ENCODE results near the gene UBB. TPM values are rescaled to one million over a fixed set of nuclear protein-coding genes. Genes with fewer than 3 reads are reported as not detected.

The UBB gene
- total and polyA plus RNA-seq, 2 experiments from 2014 or later, result 871 to 1,692 TPM

DNA sequence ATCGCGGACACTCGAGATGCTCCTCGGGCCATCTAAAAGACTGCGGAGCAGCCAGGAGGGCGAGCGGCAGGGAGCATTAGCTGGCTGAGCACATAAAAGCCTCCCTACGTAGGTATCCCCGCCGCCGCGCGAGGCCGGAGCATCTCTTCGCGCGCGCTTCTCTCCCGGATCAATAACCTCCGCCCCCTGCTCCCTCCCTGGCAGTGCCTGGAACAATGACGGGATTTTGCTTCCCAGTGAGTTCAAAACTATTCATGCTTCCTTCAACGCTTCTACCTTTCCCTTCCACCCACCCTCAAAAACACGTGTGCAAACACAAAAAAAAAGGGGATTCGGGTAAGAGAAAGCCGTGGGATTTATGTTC lies 28.6 kb upstream of the UBB start:
- DNase-seq (ENCODE audit: low spot score), result peak; percentile 85
- peak overlapping the region; percentile 76 for H3K4me3 ChIP-seq

DNA sequence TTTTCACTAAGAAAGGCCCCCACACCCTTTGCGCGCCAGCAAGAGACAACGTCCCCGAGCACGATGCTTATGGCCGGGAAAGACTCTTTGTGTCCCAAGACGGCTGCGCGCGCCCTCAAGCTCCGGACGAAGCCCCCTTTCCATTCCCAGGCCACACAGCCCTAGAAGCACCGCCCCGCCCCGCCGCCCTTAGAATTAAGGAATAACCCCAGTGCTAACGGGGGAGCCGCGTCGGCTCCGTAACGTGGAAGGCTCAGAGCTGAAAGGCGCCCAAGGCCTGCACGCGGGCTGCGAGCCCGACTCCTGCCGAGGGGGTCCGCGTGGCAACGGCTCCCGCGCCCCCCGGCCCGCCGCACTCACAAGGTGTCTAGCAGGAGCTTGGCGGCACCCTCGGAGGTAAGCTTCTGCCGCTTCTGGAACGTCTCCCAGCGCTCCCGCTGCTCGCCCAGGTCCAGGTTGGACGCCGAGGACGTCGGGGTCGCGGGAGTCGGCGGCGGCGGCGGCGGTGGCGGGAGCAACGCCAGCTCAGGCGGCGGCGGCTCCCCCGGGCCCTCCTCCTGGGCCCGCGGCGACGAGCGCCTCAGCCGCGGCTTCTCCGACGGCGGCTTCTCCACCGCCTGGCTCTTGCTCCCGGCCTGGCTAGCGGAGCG lies 28.1 kb upstream of the UBB start:
- Mint-ChIP-seq H3K27ac (peak overlapping the region; percentile 98), H3K4me3 (peak overlapping the region; percentile 99), H3K36me3 (ENCODE audit: low read depth) (peaks cover 33% of the 10 kb centered on the region), H3K9me3 (no peaks in the 10 kb centered on the region; the same call in 2 of the 3 replicates), H3K4me1 (peaks cover 14% of the 10 kb centered on the region), H3K27me3 (ENCODE audit: insufficient read depth, low read depth, poor library complexity) (peaks cover 26% of the 10 kb centered on the region)
- Histone ChIP-seq H3K4me1 (ENCODE audit: insufficient read depth) (peaks cover 25% of the 10 kb centered on the region), H3K4me2 (peak overlapping the region; percentile 88), H3K27ac (ENCODE audit: low read depth) (peak overlapping the region; percentile 78), H3K36me3 (ENCODE audit: insufficient read depth) (peaks cover 19% of the 10 kb centered on the region), H4K20me1 (replicated peaks; ENCODE audit: insufficient read depth) (peaks cover 19% of the 10 kb centered on the region), H3K4me3 (peak overlapping the region; percentile 76), H3K27me3 (ENCODE audit: insufficient read depth) (peaks cover 17% of the 10 kb centered on the region; the same call in 1 of the 2 replicates), H2AFZ (peak overlapping the region; percentile 91), H3F3A (replicated peaks; ENCODE audit: low read depth) (peaks cover 17% of the 10 kb centered on the region), H3K79me2 (replicated peaks; ENCODE audit: insufficient read depth) (peaks cover 38% of the 10 kb centered on the region), H3K9me2 (ENCODE audit: insufficient read depth) (no peaks in the 10 kb centered on the region)
- ATAC-seq (peak; percentile 53), DNase-seq (ENCODE audit: low spot score) (peak; percentile 81)
- no peak for TF ChIP-seq NANOG (IDR thresholded peaks at IDR 0.05; ENCODE audit: borderline replicate concordance)
- TF ChIP-seq STAT1 (IDR thresholded peaks at IDR 0.05; ENCODE audit: unreplicated experiment), result no peak
- TF ChIP-seq EZH2phosphoT487 (IDR thresholded peaks at IDR 0.05; ENCODE audit: unreplicated experiment), result no peak
- TF ChIP-seq EZH2 (IDR thresholded peaks at IDR 0.05; ENCODE audit: low read depth, unreplicated experiment), result no peak
- TF ChIP-seq POLR2AphosphoS5 (IDR thresholded peaks at IDR 0.05; ENCODE audit: low read depth), result no peak; the same call in 1 of the 2 replicates
- TF ChIP-seq, protein P1, sequence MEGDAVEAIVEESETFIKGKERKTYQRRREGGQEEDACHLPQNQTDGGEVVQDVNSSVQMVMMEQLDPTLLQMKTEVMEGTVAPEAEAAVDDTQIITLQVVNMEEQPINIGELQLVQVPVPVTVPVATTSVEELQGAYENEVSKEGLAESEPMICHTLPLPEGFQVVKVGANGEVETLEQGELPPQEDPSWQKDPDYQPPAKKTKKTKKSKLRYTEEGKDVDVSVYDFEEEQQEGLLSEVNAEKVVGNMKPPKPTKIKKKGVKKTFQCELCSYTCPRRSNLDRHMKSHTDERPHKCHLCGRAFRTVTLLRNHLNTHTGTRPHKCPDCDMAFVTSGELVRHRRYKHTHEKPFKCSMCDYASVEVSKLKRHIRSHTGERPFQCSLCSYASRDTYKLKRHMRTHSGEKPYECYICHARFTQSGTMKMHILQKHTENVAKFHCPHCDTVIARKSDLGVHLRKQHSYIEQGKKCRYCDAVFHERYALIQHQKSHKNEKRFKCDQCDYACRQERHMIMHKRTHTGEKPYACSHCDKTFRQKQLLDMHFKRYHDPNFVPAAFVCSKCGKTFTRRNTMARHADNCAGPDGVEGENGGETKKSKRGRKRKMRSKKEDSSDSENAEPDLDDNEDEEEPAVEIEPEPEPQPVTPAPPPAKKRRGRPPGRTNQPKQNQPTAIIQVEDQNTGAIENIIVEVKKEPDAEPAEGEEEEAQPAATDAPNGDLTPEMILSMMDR (conservative IDR thresholded peaks at IDR 0.05; ENCODE audit: low read depth in 2 of 2), result no peak
- TF ChIP-seq, protein P2, sequence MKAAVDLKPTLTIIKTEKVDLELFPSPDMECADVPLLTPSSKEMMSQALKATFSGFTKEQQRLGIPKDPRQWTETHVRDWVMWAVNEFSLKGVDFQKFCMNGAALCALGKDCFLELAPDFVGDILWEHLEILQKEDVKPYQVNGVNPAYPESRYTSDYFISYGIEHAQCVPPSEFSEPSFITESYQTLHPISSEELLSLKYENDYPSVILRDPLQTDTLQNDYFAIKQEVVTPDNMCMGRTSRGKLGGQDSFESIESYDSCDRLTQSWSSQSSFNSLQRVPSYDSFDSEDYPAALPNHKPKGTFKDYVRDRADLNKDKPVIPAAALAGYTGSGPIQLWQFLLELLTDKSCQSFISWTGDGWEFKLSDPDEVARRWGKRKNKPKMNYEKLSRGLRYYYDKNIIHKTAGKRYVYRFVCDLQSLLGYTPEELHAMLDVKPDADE (IDR thresholded peaks at IDR 0.05), result no peak
- TF ChIP-seq ZNF331 (CRISPR knock-in tag; IDR thresholded peaks at IDR 0.05; ENCODE audit: low read depth), result no peak
- TF ChIP-seq, protein P3, sequence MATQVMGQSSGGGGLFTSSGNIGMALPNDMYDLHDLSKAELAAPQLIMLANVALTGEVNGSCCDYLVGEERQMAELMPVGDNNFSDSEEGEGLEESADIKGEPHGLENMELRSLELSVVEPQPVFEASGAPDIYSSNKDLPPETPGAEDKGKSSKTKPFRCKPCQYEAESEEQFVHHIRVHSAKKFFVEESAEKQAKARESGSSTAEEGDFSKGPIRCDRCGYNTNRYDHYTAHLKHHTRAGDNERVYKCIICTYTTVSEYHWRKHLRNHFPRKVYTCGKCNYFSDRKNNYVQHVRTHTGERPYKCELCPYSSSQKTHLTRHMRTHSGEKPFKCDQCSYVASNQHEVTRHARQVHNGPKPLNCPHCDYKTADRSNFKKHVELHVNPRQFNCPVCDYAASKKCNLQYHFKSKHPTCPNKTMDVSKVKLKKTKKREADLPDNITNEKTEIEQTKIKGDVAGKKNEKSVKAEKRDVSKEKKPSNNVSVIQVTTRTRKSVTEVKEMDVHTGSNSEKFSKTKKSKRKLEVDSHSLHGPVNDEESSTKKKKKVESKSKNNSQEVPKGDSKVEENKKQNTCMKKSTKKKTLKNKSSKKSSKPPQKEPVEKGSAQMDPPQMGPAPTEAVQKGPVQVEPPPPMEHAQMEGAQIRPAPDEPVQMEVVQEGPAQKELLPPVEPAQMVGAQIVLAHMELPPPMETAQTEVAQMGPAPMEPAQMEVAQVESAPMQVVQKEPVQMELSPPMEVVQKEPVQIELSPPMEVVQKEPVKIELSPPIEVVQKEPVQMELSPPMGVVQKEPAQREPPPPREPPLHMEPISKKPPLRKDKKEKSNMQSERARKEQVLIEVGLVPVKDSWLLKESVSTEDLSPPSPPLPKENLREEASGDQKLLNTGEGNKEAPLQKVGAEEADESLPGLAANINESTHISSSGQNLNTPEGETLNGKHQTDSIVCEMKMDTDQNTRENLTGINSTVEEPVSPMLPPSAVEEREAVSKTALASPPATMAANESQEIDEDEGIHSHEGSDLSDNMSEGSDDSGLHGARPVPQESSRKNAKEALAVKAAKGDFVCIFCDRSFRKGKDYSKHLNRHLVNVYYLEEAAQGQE (IDR thresholded peaks at IDR 0.05; ENCODE audit: unreplicated experiment), result no peak

More for the DNA sequence above, 28.6 kb upstream of the UBB start:
- Mint-ChIP-seq H3K36me3 (ENCODE audit: low read depth) (peaks cover 36% of the 10 kb centered on the region), H3K4me1 (peaks cover 14% of the 10 kb centered on the region), H3K4me3 (peak overlapping the region; percentile 99), H3K9me3 (no peaks in the 10 kb centered on the region; the same call in 2 of the 3 replicates), H3K27me3 (ENCODE audit: insufficient read depth, low read depth, poor library complexity) (peaks cover 26% of the 10 kb centered on the region), H3K27ac (peak overlapping the region; percentile 98)
- H3K4me1 ChIP-seq (ENCODE audit: insufficient read depth), result peaks cover 25% of the 10 kb centered on the region
- H3K9me2 ChIP-seq (ENCODE audit: insufficient read depth), result no peaks in the 10 kb centered on the region
- peak overlapping the region; percentile 88 for H3K4me2 ChIP-seq
- peaks cover 24% of the 10 kb centered on the region for H3K36me3 ChIP-seq (ENCODE audit: insufficient read depth)
- peak overlapping the region; percentile 91 for H2AFZ ChIP-seq
- peak; percentile 66 for ATAC-seq
- H3K79me2 ChIP-seq (replicated peaks; ENCODE audit: insufficient read depth), result peaks cover 38% of the 10 kb centered on the region
- H3K27ac ChIP-seq (ENCODE audit: low read depth), result peak overlapping the region; percentile 78
- no peak for TF ChIP-seq EZH2 (IDR thresholded peaks at IDR 0.05; ENCODE audit: low read depth, unreplicated experiment)
- TF ChIP-seq POLR2AphosphoS5 (IDR thresholded peaks at IDR 0.05; ENCODE audit: low read depth), result no peak
- TF ChIP-seq CREB1 (CRISPR knock-in tag; IDR thresholded peaks at IDR 0.05; ENCODE audit: low read depth), result 0 out of 2 replicates have a peak, but pooled peaks have one; percentile 28
- H3F3A ChIP-seq (replicated peaks; ENCODE audit: low read depth), result peaks cover 17% of the 10 kb centered on the region
- H3K27me3 ChIP-seq (ENCODE audit: insufficient read depth), result peaks cover 17% of the 10 kb centered on the region; the same call in 1 of the 2 replicates
- peaks cover 19% of the 10 kb centered on the region for H4K20me1 ChIP-seq (replicated peaks; ENCODE audit: insufficient read depth)

Data from GM23338 (cell line).